H1 (cell line): ENCODE results near the gene HSF4. TPM values are rescaled to one million over a fixed set of nuclear protein-coding genes. Genes with fewer than 3 reads are reported as not detected.

ENCODE experiments used
- JUN ChIP-seq: IDR thresholded peaks from 2 replicates; pipeline ENCODE4 v1.6.1; 2011; ENCODE audit warnings: low read depth, mild to moderate bottlenecking, improper control_type of control experiment, low read length
- SIRT6 ChIP-seq: IDR thresholded peaks from one replicate; pipeline ENCODE4 v1.7.1; 2012; ENCODE audit warnings: low read length, inconsistent platforms
- SP2 ChIP-seq: IDR thresholded peaks from 2 replicates; pipeline ENCODE4 v1.6.1; 2012; ENCODE audit warnings: mild to moderate bottlenecking, low read length, inconsistent platforms
- TBP ChIP-seq: IDR thresholded peaks from 2 replicates; pipeline ENCODE4 v1.6.1; 2011; ENCODE audit warnings: low read depth, low read length, improper control_type of control experiment
- polyA plus RNA-seq, 7 experiments: library from polyadenylated mRNA; depleted of rRNA in 3 of 7; stranded (reverse) in 5 of 7; unstranded in 2 of 7; fragments of >200 nt in 5 of 7; fragments of 200-250 nt in 2 of 7; gene quantifications; 1 replicate in 5 of 7; 2 replicates in 1 of 7; 4 replicates in 1 of 7; pipeline versions ENCODE4 v1.2.1 to v1.2.3, GENCODE V29; 2011 to 2013; ENCODE audit warnings: missing spikeins in 2 of 7, mixed read lengths in 2 of 7
- total RNA-seq: library from RNA; stranded (reverse); fragmentation: NEBNext Ultra II Directional; extraction: Animal tissue kit (Norgen Biotek cat#: 25700); gene quantifications from 2 replicates; pipeline ENCODE4 v1.2.1, GENCODE V29; 2021
- TF ChIP-seq, protein P1 (sequence below): IDR thresholded peaks from 2 replicates; pipeline ENCODE4 v1.6.1; 2012; ENCODE audit warnings: inconsistent platforms

The HSF4 gene
- total and polyA plus RNA-seq, 2 of the 8 experiments (the other 6 are each of a cell fraction or from before 2014, with no cell fraction given): 0.14 TPM; not detected in 1

DNA sequence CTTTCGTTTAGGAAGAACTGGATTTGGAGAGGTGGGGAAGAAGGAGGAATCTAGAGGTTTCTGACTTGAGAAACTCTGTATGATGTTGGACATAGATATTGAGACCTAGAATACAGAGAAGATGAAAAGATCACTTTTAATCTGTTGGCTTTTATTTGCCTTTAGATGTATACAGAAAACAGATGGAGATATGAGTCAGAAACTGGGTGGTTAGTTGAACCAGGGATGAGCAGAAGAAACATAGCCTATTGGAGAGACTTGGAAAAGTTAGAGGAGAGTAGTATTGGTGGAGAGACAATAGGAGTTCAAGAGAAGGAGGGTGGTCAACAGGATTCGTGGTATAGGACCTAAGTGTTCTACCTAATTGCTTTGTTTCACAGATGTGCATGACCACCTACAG, 49.8 kb upstream of the HSF4 start (continued):
- TF ChIP-seq TBP (no peak), SP2 (no peak), SIRT6 (no peak), JUN (no peak)
- TF ChIP-seq, protein P1, sequence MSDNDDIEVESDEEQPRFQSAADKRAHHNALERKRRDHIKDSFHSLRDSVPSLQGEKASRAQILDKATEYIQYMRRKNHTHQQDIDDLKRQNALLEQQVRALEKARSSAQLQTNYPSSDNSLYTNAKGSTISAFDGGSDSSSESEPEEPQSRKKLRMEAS: no peak
